A549 (cell line): ENCODE results near the gene KCNIP4. TPM values are rescaled to one million over a fixed set of nuclear protein-coding genes. Genes with fewer than 3 reads are reported as not detected.

Source experiments
- ATAC-seq, 2 experiments: fragments of 200-7000 bp in 1 of 2; fragments of >200 bp in 1 of 2; cut with Nextera tagmentation in 1 of 2; cut with Tn5 transposase in 1 of 2; 3 replicates each; pipeline versions ENCODE4 v1.8.0 to v1.9.1; 2018 to 2020; ENCODE audit warnings: mild to moderate bottlenecking in 1 of 2, moderate library complexity in 1 of 2
- CTCF ChIA-PET: fragments of 300-600 bp; sonication (Branson Sonifier 250); formaldehyde crosslinking; extraction: SDS; loops from one replicate; lab custom pipeline; 2021; ENCODE audit warnings: antibody characterized with exemption, inconsistent platforms; lab: Yijun Ruan, JAX
- POLR2A ChIA-PET: fragments of 350-600 bp; formaldehyde crosslinking; extraction: SDS; loops from one replicate; lab custom pipeline; 2021; ENCODE audit warnings: antibody characterized with exemption, inconsistent platforms; lab: Yijun Ruan, JAX
- DNase-seq, 2 experiments: peaks; one replicate each; pipeline versions ENCODE4 v3.0.0 to v3.0.0-alpha.2; 2011 to 2016; ENCODE audit warnings: low read depth in 1 of 2, low spot score in 1 of 2
- FAIRE-seq: peaks from 2 replicates; lab custom pipeline; 2011; peaks lifted over from hg19 to GRCh38; lab: Jason Lieb, UNC
- H3K27ac ChIP-seq, 2 experiments: fragments of >200 bp; sonication (Bioruptor Twin); formaldehyde crosslinking; 3 replicates each; pipeline ENCODE4 v1.5.1; 2016 to 2017
- H3K4me1 ChIP-seq: fragments of >200 bp; sonication (Bioruptor Twin); formaldehyde crosslinking; 3 replicates; pipeline ENCODE4 v1.6.1; 2016
- H3K4me2 ChIP-seq: fragments of >200 bp; sonication (Bioruptor Twin); formaldehyde crosslinking; 3 replicates; pipeline ENCODE4 v1.6.1; 2016
- H3K4me3 ChIP-seq: fragments of >200 bp; sonication (Bioruptor Twin); formaldehyde crosslinking; 3 replicates; pipeline ENCODE4 v1.5.1; 2016
- H3K9me3 ChIP-seq: fragments of >200 bp; sonication (Bioruptor Twin); formaldehyde crosslinking; 3 replicates; pipeline ENCODE4 v1.6.1; 2016
- BCL3 ChIP-seq: fragments of >200 bp; sonication (Bioruptor Twin); formaldehyde crosslinking; IDR thresholded peaks from 3 replicates; pipeline ENCODE4 v1.6.1; 2016
- CHD2 ChIP-seq: fragments of 150-350 bp; IDR thresholded peaks from 2 replicates; pipeline ENCODE4 v1.6.1; 2014; ENCODE audit warnings: low read length; ENCODE audit not compliant: partially characterized antibody
- CHD4 ChIP-seq: fragments of 200-600 bp; sonication (generic); IDR thresholded peaks from 2 replicates; pipeline ENCODE4 v1.6.1; 2016; ENCODE audit warnings: antibody characterized with exemption, mild to moderate bottlenecking, borderline replicate concordance
- E2F6 ChIP-seq: IDR thresholded peaks from 2 replicates; pipeline ENCODE4 v1.6.1; 2012; ENCODE audit warnings: low read depth, borderline replicate concordance
- EHF ChIP-seq: fragments of 250-450 bp; sonication (Bioruptor Pico); IDR thresholded peaks from 2 replicates; pipeline ENCODE4 v1.5.0; 2020; ENCODE audit warnings: mild to moderate bottlenecking
- FOSB ChIP-seq: fragments of 250-450 bp; sonication (Bioruptor Pico); IDR thresholded peaks from 2 replicates; pipeline ENCODE4 v1.5.0; 2020; ENCODE audit warnings: mild to moderate bottlenecking, moderate library complexity
- HOXB5 ChIP-seq: fragments of 250-450 bp; sonication (Bioruptor Pico); IDR thresholded peaks from 2 replicates; pipeline ENCODE4 v1.5.0; 2020; ENCODE audit warnings: mild to moderate bottlenecking, moderate library complexity
- JUN ChIP-seq, 2 experiments: fragments of >200 bp; sonication (Bioruptor Twin); formaldehyde crosslinking; IDR thresholded peaks; 2 replicates in 1 of 2; 3 replicates in 1 of 2; pipeline ENCODE4 v1.6.1; 2016 to 2017
- KDM1A ChIP-seq: fragments of 200-600 bp; sonication (generic); IDR thresholded peaks from 2 replicates; pipeline ENCODE4 v1.6.1; 2016; ENCODE audit warnings: low read depth, mild to moderate bottlenecking
- MAFK ChIP-seq: fragments of 450-650 bp; IDR thresholded peaks from 2 replicates; pipeline ENCODE4 v1.6.1; 2014; ENCODE audit not compliant: partially characterized antibody
- MYC ChIP-seq: IDR thresholded peaks from 2 replicates; pipeline ENCODE4 v1.6.1; 2012; ENCODE audit warnings: mild to moderate bottlenecking, inconsistent platforms, low read length, improper control_type of control experiment, borderline replicate concordance
- POLR2AphosphoS2 ChIP-seq: conservative IDR thresholded peaks from 2 replicates; pipeline ENCODE4 v1.6.1; 2012; ENCODE audit warnings: low read length, improper control_type of control experiment, inconsistent platforms
- RAD21 ChIP-seq, 2 experiments: fragments of >200 bp in 1 of 2; sonication (Bioruptor Twin) in 1 of 2; formaldehyde crosslinking in 1 of 2; IDR thresholded peaks in 1 of 2; conservative IDR thresholded peaks in 1 of 2; 2 replicates in 1 of 2; 3 replicates in 1 of 2; pipeline ENCODE4 v1.6.1; 2012 to 2018; ENCODE audit warnings: inconsistent platforms in 1 of 2
- RARB ChIP-seq: fragments of 250-450 bp; sonication (Bioruptor Pico); IDR thresholded peaks from 2 replicates; pipeline ENCODE4 v1.8.0; 2021; ENCODE audit warnings: mild to moderate bottlenecking, moderate library complexity
- RCOR1 ChIP-seq: fragments of 150-350 bp; IDR thresholded peaks from 2 replicates; pipeline ENCODE4 v1.6.1; 2014; ENCODE audit warnings: antibody characterized with exemption, low read length, low read depth
- RNF2 ChIP-seq: fragments of 200-600 bp; sonication (generic); IDR thresholded peaks from 2 replicates; pipeline ENCODE4 v1.6.1; 2016; ENCODE audit warnings: low read depth, mild to moderate bottlenecking, antibody characterized with exemption, moderate library complexity, borderline replicate concordance
- USF2 ChIP-seq: fragments of 450-650 bp; IDR thresholded peaks from 2 replicates; pipeline ENCODE4 v1.6.1; 2014; ENCODE audit warnings: antibody characterized with exemption
- ZNF302 ChIP-seq: fragments of 250-450 bp; sonication (Bioruptor Pico); IDR thresholded peaks from 2 replicates; pipeline ENCODE4 v1.9.0; 2021; ENCODE audit warnings: inconsistent platforms, mild to moderate bottlenecking, moderate library complexity
- ZSCAN20 ChIP-seq: fragments of 250-450 bp; sonication (Bioruptor Pico); IDR thresholded peaks from 2 replicates; pipeline ENCODE4 v1.8.0; 2022; ENCODE audit warnings: mild to moderate bottlenecking, moderate library complexity
- WGBS: methylation state at CpG from one replicate; pipeline ENCODE4 v1.1.6; 2017; ENCODE audit errors: missing lambda C conversion rate; 5-methylcytosine and 5-hydroxymethylcytosine counted together
- polyA plus RNA-seq, 4 experiments: library from polyadenylated mRNA; depleted of rRNA in 3 of 4; stranded (reverse); fragments of >200 nt; fragmentation: RNase III in 1 of 4; extraction: RNeasy Plus Mini Kit Qiagen cat#74134 plus additional on column Dnase treatment in 1 of 4; gene quantifications; 2 replicates in 3 of 4; 3 replicates in 1 of 4; pipeline ENCODE4 v1.2.3, GENCODE V29; 2011 to 2017
- TF ChIP-seq, protein P1 (sequence below): fragments of >200 bp; sonication (Bioruptor Twin); formaldehyde crosslinking; IDR thresholded peaks from 3 replicates; pipeline ENCODE4 v1.5.1; 2016
- TF ChIP-seq, protein P2 (sequence below): fragments of 250-450 bp; sonication (Bioruptor Pico); IDR thresholded peaks from 2 replicates; pipeline ENCODE4 v1.5.0; 2021; ENCODE audit warnings: mild to moderate bottlenecking, moderate library complexity, borderline replicate concordance

KCNIP4 gene
- polyA plus RNA-seq, 2 of the 4 experiments (the other 2 are of a cell fraction) = not detected

- Histone ChIP-seq H3K4me3 (no peak overlapping the region), H3K27ac (no peak overlapping the region), H3K4me1 (no peaks in the 10 kb centered on the region), H3K9me3 (no peaks in the 10 kb centered on the region), H3K4me2 (no peak overlapping the region)
- POLR2A ChIA-PET = no interaction called here
- TF ChIP-seq BCL3 = no peak
- TF ChIP-seq HOXB5 (CRISPR knock-in tag) = no peak
- no peak for TF ChIP-seq USF2
- WGBS = 37% methylated on average over 4 of the region's 4 CpGs
- ATAC-seq = no peak
- no peak for DNase-seq
- FAIRE-seq = no peak
- CTCF ChIA-PET = no interaction called here
Observed at GRCh38 chr4:21005647-21006046, 942.9 kb downstream of the KCNIP4 start.

- H3K4me3 ChIP-seq = no peak overlapping the region
- no peak for ATAC-seq
- no peak for FAIRE-seq
- POLR2A ChIA-PET = no interaction called here
- CTCF ChIA-PET = no interaction called here
- no peak for DNase-seq
- no peaks in the 10 kb centered on the region for H3K9me3 ChIP-seq
- no peaks in the 10 kb centered on the region for H3K4me1 ChIP-seq
- 17% methylated on average over 4 of the region's 4 CpGs for WGBS
- H3K27ac ChIP-seq = no peak overlapping the region
- H3K4me2 ChIP-seq = no peak overlapping the region
- no peak for TF ChIP-seq CHD2
- no peak for TF ChIP-seq HOXB5 (CRISPR knock-in tag)
- TF ChIP-seq RNF2 = no peak
- TF ChIP-seq JUN (IDR thresholded peaks at IDR 0.05) = no peak
- TF ChIP-seq POLR2AphosphoS2 = no peak
- TF ChIP-seq MAFK = no peak
- no peak for TF ChIP-seq EHF (CRISPR knock-in tag)
- TF ChIP-seq MYC = no peak
- no peak for TF ChIP-seq ZNF302 (CRISPR knock-in tag)
- no peak for TF ChIP-seq RAD21 (conservative IDR thresholded peaks at IDR 0.05 in 1 of 2, IDR thresholded peaks at IDR 0.05 in 1 of 2)
- TF ChIP-seq, protein P1, sequence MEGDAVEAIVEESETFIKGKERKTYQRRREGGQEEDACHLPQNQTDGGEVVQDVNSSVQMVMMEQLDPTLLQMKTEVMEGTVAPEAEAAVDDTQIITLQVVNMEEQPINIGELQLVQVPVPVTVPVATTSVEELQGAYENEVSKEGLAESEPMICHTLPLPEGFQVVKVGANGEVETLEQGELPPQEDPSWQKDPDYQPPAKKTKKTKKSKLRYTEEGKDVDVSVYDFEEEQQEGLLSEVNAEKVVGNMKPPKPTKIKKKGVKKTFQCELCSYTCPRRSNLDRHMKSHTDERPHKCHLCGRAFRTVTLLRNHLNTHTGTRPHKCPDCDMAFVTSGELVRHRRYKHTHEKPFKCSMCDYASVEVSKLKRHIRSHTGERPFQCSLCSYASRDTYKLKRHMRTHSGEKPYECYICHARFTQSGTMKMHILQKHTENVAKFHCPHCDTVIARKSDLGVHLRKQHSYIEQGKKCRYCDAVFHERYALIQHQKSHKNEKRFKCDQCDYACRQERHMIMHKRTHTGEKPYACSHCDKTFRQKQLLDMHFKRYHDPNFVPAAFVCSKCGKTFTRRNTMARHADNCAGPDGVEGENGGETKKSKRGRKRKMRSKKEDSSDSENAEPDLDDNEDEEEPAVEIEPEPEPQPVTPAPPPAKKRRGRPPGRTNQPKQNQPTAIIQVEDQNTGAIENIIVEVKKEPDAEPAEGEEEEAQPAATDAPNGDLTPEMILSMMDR = no peak
- no peak for TF ChIP-seq E2F6
- TF ChIP-seq RCOR1 = no peak
- TF ChIP-seq, protein P2, sequence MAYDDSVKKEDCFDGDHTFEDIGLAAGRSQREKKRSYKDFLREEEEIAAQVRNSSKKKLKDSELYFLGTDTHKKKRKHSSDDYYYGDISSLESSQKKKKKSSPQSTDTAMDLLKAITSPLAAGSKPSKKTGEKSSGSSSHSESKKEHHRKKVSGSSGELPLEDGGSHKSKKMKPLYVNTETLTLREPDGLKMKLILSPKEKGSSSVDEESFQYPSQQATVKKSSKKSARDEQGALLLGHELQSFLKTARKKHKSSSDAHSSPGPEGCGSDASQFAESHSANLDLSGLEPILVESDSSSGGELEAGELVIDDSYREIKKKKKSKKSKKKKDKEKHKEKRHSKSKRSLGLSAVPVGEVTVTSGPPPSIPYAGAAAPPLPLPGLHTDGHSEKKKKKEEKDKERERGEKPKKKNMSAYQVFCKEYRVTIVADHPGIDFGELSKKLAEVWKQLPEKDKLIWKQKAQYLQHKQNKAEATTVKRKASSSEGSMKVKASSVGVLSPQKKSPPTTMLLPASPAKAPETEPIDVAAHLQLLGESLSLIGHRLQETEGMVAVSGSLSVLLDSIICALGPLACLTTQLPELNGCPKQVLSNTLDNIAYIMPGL (CRISPR knock-in tag) = no peak
- TF ChIP-seq RARB = no peak
- no peak for TF ChIP-seq KDM1A
- TF ChIP-seq ZSCAN20 (CRISPR knock-in tag) = no peak
- no peak for TF ChIP-seq CHD4
- no peak for TF ChIP-seq FOSB (CRISPR knock-in tag)
Observed at GRCh38 chr4:21002976-21003375, 945.6 kb downstream of the KCNIP4 start.
